Liver (tissue), 9 donors: ENCODE results near the gene CRHR2. TPM values are rescaled to one million over a fixed set of nuclear protein-coding genes. Genes with fewer than 3 reads are reported as not detected.

Experiments
- DNase-seq: peaks from one replicate; pipeline ENCODE4 v3.0.0-alpha.2; 2017; ENCODE audit warnings: low spot score
- H3K27ac ChIP-seq, 2 donors: one replicate each; pipeline ENCODE4 v1.7.0; 2013; ENCODE audit warnings: inconsistent platforms in 2 of 2, low read length in 2 of 2, control low read depth in 1 of 2, low read depth in 1 of 2, mild to moderate bottlenecking in 1 of 2
- H3K27me3 ChIP-seq, 4 donors: one replicate each; pipeline versions ENCODE4 v1.6.1 to v1.7.0; 2013; ENCODE audit warnings: low read length in 3 of 4, inconsistent platforms in 1 of 4, mild to moderate bottlenecking in 1 of 4, moderate library complexity in 1 of 4; ENCODE audit not compliant: control insufficient read depth in 4 of 4, insufficient read depth in 4 of 4
- H3K36me3 ChIP-seq, 4 donors: one replicate each; pipeline versions ENCODE4 v1.6.1 to v1.7.0; 2013; ENCODE audit warnings: low read length in 3 of 4, mild to moderate bottlenecking in 3 of 4, low read depth in 1 of 4, moderate library complexity in 1 of 4; ENCODE audit not compliant: control insufficient read depth in 4 of 4, insufficient read depth in 3 of 4
- H3K4me1 ChIP-seq, 4 donors: one replicate each; pipeline versions ENCODE4 v1.6.1 to v1.7.0; 2013; ENCODE audit warnings: low read length in 3 of 4, mild to moderate bottlenecking in 3 of 4, moderate library complexity in 1 of 4; ENCODE audit not compliant: control insufficient read depth in 4 of 4, insufficient read depth in 4 of 4
- H3K4me3 ChIP-seq, 3 donors: one replicate each; pipeline versions ENCODE4 v1.6.1 to v1.7.0; 2013; ENCODE audit warnings: low read length in 3 of 3, control low read depth in 1 of 3, low read depth in 1 of 3, mild to moderate bottlenecking in 1 of 3
- H3K9ac ChIP-seq, 2 donors: one replicate each; pipeline ENCODE4 v1.7.0; 2013; ENCODE audit warnings: low read length in 2 of 2, mild to moderate bottlenecking in 2 of 2, moderate library complexity in 2 of 2, control low read depth in 1 of 2, low read depth in 1 of 2
- H3K9me3 ChIP-seq, 4 donors: one replicate each; pipeline versions ENCODE4 v1.6.1 to v1.7.0; 2013; ENCODE audit warnings: low read length in 3 of 4; ENCODE audit not compliant: control insufficient read depth in 4 of 4
- ATF3 ChIP-seq: IDR thresholded peaks from 2 replicates; pipeline ENCODE4 v1.6.1; 2016; ENCODE audit warnings: antibody characterized with exemption
- EGR1 ChIP-seq, 2 donors: IDR thresholded peaks; 2 replicates each; pipeline ENCODE4 v1.6.1; 2016 to 2018; ENCODE audit warnings: antibody characterized with exemption in 2 of 2, low read depth in 2 of 2
- FOXA1 ChIP-seq: IDR thresholded peaks from 2 replicates; pipeline ENCODE4 v1.6.1; 2016; ENCODE audit warnings: antibody characterized with exemption
- FOXA2 ChIP-seq: IDR thresholded peaks from 2 replicates; pipeline ENCODE4 v1.6.1; 2016; ENCODE audit warnings: antibody characterized with exemption
- GABPA ChIP-seq, 2 donors: IDR thresholded peaks in 1 of 2; conservative IDR thresholded peaks in 1 of 2; 2 replicates each; pipeline ENCODE4 v1.6.1; 2016; ENCODE audit warnings: antibody characterized with exemption in 2 of 2, mild to moderate bottlenecking in 1 of 2, moderate library complexity in 1 of 2
- HNF4A ChIP-seq, 2 donors: conservative IDR thresholded peaks; 2 replicates each; pipeline ENCODE4 v1.6.1; 2016; ENCODE audit warnings: antibody characterized with exemption in 2 of 2, mild to moderate bottlenecking in 2 of 2
- HNF4G ChIP-seq: IDR thresholded peaks from 2 replicates; pipeline ENCODE4 v1.6.1; 2016; ENCODE audit warnings: antibody characterized with exemption
- JUND ChIP-seq, 2 donors: IDR thresholded peaks; 2 replicates each; pipeline ENCODE4 v1.6.1; 2016; ENCODE audit warnings: antibody characterized with exemption in 2 of 2
- NR2F2 ChIP-seq: IDR thresholded peaks from 2 replicates; pipeline ENCODE4 v1.6.1; 2016; ENCODE audit warnings: antibody characterized with exemption
- REST ChIP-seq: IDR thresholded peaks from 2 replicates; pipeline ENCODE4 v1.6.1; 2016; ENCODE audit warnings: antibody characterized with exemption, mild to moderate bottlenecking
- RXRA ChIP-seq, 2 donors: IDR thresholded peaks; 2 replicates each; pipeline ENCODE4 v1.6.1; 2017 to 2018; ENCODE audit warnings: antibody characterized with exemption in 2 of 2, mild to moderate bottlenecking in 1 of 2
- SP1 ChIP-seq: IDR thresholded peaks from 2 replicates; pipeline ENCODE4 v1.6.1; 2018; ENCODE audit warnings: antibody characterized with exemption, mild to moderate bottlenecking
- TAF1 ChIP-seq: conservative IDR thresholded peaks from 2 replicates; pipeline ENCODE4 v1.6.1; 2016; ENCODE audit warnings: antibody characterized with exemption, mild to moderate bottlenecking
- YY1 ChIP-seq: IDR thresholded peaks from 2 replicates; pipeline ENCODE4 v1.6.1; 2016; ENCODE audit warnings: antibody characterized with exemption, mild to moderate bottlenecking
- ZBTB33 ChIP-seq: IDR thresholded peaks from 2 replicates; pipeline ENCODE4 v1.6.1; 2016; ENCODE audit warnings: antibody characterized with exemption
- WGBS: extraction: QIAGEN DNeasy Blood & Tissue Kit; methylation state at CpG from one replicate; pipeline ENCODE4 v1.1.7; 2013; 5-methylcytosine and 5-hydroxymethylcytosine counted together
- polyA plus RNA-seq, 2 donors: library from polyadenylated mRNA; stranded (reverse) in 1 of 2; unstranded in 1 of 2; fragments of 200-250 nt in 1 of 2; fragments of >200 nt in 1 of 2; fragmentation: Nextera tagmentation in 1 of 2; extraction: Ambion mirVana in 1 of 2; gene quantifications; one replicate each; pipeline versions ENCODE4 v1.2.1 to v1.2.3, GENCODE V29; 2013 to 2015
- total RNA-seq, 2 donors: library from RNA; depleted of rRNA; stranded (reverse); fragments of >200 nt; gene quantifications; one replicate each; pipeline ENCODE4 v1.2.3, GENCODE V29; 2014
- TF ChIP-seq, protein P1 (sequence below): fragments of 150-350 bp; IDR thresholded peaks from 2 replicates; pipeline ENCODE4 v1.5.1; 2017; ENCODE audit warnings: improper control_type of control experiment, low read depth, low read length; ENCODE audit not compliant: missing input control
- TF ChIP-seq, protein P2 (sequence below): IDR thresholded peaks from 2 replicates; pipeline ENCODE4 v1.6.1; 2016; ENCODE audit warnings: antibody characterized with exemption
- donor health status: healthy.
- donor health status: healthy.
- donor health status: healthy.
- donor health status: healthy.
- donor health status: healthy.

CRHR2 gene
- total and polyA plus RNA-seq, 4 donors: not detected

GRCh38 chr7:30688718-30689221 lies 6.5 kb upstream of the CRHR2 start:
- no peaks in the 10 kb centered on the region for H3K4me1 ChIP-seq
- TF ChIP-seq TAF1: no peak
- TF ChIP-seq FOXA1: no peak
- no peak for TF ChIP-seq HNF4A (conservative IDR thresholded peaks at IDR 0.05)
- TF ChIP-seq NR2F2: no peak
- no peak for TF ChIP-seq YY1
- TF ChIP-seq FOXA2: no peak
- H3K4me3 ChIP-seq: no peak overlapping the region
- 57% methylated on average over 5 of the region's 5 CpGs for WGBS
- no peak for DNase-seq
- no peak overlapping the region for H3K27ac ChIP-seq
- no peak overlapping the region for H3K9ac ChIP-seq
- H3K36me3 ChIP-seq: no peaks in the 10 kb centered on the region
- no peaks in the 10 kb centered on the region for H3K27me3 ChIP-seq
- no peaks in the 10 kb centered on the region for H3K9me3 ChIP-seq

GRCh38 chr7:30687604-30688003 lies 5.3 kb upstream of the CRHR2 start:
- Histone ChIP-seq H3K9ac (no peak overlapping the region), H3K27me3 (no peaks in the 10 kb centered on the region), H3K4me3 (no peak overlapping the region), H3K9me3 (no peaks in the 10 kb centered on the region), H3K27ac (no peak overlapping the region), H3K36me3 (no peaks in the 10 kb centered on the region), H3K4me1 (no peaks in the 10 kb centered on the region)
- WGBS: 74% methylated on average over 6 of the region's 6 CpGs
- no peak for DNase-seq
- TF ChIP-seq EGR1 (IDR thresholded peaks at IDR 0.05; ENCODE audit: low read depth in 2 of 2): no peak
- TF ChIP-seq GABPA (IDR thresholded peaks at IDR 0.05 in 1 of 2, conservative IDR thresholded peaks at IDR 0.05 in 1 of 2): no peak
- TF ChIP-seq FOXA2: no peak
- TF ChIP-seq, protein P1, sequence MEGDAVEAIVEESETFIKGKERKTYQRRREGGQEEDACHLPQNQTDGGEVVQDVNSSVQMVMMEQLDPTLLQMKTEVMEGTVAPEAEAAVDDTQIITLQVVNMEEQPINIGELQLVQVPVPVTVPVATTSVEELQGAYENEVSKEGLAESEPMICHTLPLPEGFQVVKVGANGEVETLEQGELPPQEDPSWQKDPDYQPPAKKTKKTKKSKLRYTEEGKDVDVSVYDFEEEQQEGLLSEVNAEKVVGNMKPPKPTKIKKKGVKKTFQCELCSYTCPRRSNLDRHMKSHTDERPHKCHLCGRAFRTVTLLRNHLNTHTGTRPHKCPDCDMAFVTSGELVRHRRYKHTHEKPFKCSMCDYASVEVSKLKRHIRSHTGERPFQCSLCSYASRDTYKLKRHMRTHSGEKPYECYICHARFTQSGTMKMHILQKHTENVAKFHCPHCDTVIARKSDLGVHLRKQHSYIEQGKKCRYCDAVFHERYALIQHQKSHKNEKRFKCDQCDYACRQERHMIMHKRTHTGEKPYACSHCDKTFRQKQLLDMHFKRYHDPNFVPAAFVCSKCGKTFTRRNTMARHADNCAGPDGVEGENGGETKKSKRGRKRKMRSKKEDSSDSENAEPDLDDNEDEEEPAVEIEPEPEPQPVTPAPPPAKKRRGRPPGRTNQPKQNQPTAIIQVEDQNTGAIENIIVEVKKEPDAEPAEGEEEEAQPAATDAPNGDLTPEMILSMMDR: no peak
- TF ChIP-seq RXRA (IDR thresholded peaks at IDR 0.05): no peak
- TF ChIP-seq FOXA1: no peak
- no peak for TF ChIP-seq YY1
- TF ChIP-seq, protein P2, sequence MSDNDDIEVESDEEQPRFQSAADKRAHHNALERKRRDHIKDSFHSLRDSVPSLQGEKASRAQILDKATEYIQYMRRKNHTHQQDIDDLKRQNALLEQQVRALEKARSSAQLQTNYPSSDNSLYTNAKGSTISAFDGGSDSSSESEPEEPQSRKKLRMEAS: no peak
- no peak for TF ChIP-seq TAF1
- no peak for TF ChIP-seq JUND (IDR thresholded peaks at IDR 0.05)
- no peak for TF ChIP-seq NR2F2
- no peak for TF ChIP-seq ATF3
- TF ChIP-seq SP1: no peak
- TF ChIP-seq HNF4A (conservative IDR thresholded peaks at IDR 0.05): no peak
- no peak for TF ChIP-seq HNF4G
- no peak for TF ChIP-seq ZBTB33
- no peak for TF ChIP-seq REST
